GM21576 (cell line): Measurements from ENCODE around the gene NDRG2.

ENCODE experiments used
- ATAC-seq: cut with Tn5 transposase; IDR thresholded peaks from one replicate; pipeline ENCODE4 v1.9.1; 2021; ENCODE audit warnings: mild to moderate bottlenecking, moderate library complexity; ENCODE audit not compliant: unreplicated experiment

NDRG2 gene

DNA sequence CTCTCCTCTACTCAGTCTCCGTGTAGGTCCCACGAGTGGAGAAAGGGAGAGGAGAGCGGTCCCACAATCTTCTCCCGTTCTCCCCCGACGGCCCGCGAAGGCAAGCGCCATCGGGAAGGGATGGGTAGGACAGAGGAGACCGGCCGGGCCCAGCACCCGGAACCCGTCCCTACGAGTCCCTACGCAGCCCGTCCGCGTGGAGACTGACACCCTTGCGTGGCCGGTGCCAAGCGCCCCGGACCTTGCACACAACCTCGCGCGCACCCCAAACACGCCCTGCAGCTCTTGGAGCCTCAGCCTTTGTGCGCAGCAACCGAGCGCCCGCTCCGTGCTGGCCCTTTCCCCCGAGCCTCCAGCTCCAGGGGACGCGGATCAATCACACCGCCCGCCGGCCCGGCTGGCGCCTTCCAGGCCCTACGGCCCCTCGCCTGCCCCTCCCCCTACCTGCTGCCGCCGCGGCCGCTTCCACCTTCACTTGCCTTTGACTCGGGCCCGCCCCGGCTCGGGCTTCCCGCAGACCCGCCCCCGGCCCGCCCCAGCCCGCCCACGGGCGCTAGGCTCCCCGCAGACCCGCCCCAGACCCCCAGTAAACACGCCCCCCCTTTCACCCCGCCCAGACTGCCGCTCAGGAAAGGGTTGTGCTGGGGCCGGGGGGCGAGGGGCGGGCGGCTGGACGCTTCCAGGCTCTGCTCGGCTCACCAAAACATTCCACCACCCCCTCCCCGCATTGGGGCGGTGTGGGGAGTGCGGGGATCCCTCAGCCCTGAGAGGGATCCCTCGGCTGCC lies at the start of gene NDRG2:
Gene NDRG2, minus strand, starts transcription at position 477 of the 786 bp plus-strand sequence. CDS start 1,746 bp downstream, outside the sequence.
- ATAC-seq: no peak

- ATAC-seq: no peak
These were observed 49.1 kb upstream of the NDRG2 start for GRCh38 chr14:21073921-21074320.

DNA sequence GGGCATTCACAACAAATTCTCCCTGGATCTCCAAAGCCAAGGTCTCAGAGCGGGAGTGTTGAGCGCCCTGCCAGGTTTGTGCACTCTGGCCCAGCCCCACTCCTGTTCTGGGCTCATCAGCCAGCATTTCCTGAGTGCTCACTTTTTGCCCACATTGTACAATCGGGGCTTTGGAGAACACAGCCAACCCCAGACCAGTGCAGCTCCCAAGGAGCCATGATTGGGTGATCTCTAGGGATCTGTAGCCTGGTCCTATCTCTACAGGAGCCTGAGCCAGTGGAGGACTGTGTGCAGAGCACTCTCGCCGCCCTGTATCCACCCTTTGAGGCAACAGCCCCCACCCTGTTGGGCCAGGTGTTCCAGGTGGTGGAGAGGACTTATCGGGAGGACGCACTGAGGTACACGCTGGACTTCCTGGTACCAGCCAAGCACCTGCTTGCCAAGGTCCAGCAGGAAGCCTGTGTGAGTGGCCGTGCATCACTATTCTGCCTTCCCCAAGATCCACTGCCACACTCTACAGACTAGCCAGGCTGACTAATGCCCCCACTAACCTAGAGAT lies 48.0 kb upstream of the NDRG2 start:
- ATAC-seq: no peak

DNA sequence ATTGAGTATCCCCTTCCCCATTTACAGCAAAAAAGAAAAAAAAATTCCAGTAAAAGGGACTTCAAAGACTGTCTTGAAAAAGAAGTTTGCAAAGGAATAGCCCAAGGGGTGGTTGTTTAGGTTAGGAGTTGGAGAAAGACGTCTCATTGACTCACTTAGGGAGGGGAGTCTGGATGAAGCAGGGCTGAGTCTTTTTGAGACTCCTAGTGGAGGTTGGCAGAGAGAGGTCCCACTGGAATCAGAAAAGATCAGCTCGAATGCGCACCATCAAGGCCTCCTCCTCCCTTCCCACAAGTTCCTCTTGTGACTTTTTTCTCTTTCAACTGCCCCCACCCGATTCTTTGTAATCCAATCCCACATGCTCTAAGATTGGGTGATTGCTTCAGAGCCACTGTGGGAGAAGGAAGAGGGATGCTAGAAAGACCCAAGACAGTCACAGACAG lies 47.2 kb upstream of the NDRG2 start:
- ATAC-seq: no peak

DNA sequence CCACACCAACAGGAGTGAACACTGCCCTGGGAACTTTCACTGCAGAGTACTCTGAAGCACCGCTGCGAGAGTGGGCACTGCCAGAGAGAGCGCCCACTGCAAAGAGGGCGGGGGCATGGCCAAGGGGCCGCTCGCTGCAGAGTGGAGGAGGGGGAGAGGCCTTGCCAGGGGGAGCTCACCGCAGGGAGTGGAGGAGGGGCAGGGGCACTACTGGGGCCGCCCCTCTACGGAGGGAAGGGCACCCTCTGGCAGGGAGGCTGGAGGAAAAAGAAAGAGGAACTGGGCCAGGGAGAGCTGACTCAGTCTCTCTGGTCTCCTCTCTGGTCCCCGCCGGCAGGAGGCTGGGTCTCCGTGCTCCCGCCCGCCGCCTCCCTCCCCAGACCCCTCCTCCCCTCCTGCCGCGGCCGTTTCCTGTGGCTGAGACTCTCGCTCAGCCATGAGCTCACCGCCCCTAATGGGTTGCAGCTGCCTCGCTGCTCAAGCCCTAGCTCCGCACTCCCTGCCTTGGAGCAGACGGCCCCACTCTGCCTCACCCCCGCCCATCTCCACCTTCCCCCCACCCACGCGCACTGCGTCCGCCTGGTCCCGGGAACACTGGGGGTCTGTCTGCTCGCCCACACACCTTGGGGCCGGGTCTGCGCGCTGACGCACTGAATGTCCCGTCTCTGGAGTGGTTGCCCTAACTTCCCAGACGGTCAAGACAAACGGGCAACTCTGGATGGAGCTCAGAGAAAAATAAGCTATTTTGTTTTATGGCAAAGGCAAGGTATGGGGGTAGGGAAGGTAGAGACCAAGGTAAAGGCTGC lies 46.6 kb upstream of the NDRG2 start:
- ATAC-seq: peak; percentile 70

DNA sequence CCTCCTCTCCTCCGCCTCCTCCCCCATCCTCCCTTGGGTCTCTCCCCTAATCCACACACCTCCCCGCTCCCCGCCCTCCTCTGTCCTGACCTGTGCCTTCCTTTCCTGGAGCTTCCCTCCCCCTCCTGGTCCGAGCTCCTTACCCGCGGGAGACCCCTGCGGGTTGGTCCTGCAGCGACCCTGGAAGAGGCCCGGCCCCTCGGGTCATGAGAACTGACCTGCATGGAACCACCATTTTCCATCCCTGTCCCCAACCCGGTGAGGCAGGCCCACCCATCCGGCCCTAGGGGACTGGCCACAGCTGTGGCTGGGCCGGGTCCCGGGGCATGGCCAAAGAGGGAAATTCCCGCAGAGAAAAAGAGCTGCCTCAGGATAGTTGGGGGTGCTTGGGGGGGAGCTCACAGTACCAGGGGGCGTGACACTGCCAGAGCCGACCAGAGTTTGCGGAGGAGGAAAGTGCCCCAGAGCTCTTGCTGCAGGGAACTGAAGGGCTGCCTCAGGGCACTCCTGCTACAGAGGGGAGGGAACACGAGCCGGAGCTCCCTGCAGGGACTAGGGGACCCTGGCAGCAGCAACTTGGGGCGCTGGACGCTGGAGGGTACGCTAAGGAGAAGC lies 45.9 kb upstream of the NDRG2 start:
- ATAC-seq: peak; percentile 7

DNA sequence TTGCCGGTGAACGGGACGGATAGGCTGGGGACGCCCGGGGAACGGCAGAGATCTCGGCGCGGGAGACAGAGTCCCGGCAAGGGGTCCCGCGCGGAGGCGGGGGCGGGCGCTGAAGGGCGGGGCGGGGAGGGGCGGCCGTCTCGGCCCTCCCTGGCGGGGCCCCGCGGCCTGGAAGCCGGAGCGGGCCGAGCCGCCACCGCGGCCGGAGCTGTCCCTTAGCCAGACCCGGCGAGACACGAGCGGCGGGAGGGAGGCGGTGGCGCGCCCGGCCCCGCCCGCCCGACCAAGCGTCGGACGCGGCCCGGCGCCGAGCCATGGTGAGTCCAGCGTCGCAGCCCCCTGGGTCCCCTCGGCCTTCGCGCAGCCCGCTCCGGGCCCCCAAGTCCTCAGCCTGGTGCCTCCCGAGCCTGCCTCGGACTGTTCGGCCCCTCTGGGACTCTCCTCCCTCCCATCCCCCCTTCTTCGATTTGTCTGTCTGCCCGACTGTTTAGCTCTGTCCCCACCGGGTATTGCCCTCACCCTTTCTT lies 45.3 kb upstream of the NDRG2 start, which contains the start of gene ARHGEF40:
Gene ARHGEF40, plus strand, starts transcription at position 222 of the 527 bp plus-strand sequence. Its CDS starts 93 bp downstream, at position 315.
- ATAC-seq: no peak

GRCh38 chr14:21069388-21070082 lies 44.7 kb upstream of the NDRG2 start:
- no peak for ATAC-seq

DNA sequence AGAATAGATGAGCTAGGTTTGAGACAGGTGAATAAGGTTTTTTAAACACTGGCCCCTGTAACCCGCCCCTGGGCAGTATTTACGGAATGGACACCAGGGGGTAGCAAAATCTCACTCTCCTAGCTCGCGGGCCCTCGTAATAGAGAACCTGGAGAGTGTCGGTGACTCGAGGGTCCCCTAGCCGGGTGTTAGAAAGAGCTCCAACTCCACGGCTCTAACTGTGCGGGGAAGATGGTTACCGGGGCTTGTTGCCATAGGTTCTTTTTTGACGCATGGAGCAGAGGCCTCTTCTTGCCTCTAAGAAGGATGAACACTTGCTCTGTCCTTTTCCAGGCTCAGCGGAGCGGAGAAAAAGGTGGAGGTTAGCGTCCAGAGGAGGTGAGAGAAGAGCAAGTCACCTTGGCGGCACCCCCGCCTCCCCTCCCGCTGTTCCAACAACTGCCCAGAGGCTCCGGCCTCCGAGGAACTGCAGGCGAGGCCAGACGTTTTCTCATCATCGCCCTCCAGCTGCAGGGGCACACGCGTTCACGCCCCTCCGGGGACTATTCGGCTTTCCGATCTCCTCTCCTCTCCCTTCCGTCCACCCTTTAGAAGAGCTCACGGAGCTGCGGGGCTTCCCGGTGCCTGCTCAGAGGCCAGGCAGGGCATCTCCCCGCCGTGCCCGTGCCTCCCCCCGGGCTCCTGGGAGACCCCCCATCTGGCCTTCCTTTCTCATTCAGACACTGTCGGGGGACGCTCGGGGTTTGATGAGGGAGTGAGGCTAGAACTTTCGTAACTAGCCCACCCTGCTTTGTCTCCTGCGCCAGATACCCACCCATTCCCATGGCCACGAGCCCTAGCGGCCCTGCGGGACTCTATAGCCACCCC lies 43.9 kb upstream of the NDRG2 start:
- no peak for ATAC-seq

DNA sequence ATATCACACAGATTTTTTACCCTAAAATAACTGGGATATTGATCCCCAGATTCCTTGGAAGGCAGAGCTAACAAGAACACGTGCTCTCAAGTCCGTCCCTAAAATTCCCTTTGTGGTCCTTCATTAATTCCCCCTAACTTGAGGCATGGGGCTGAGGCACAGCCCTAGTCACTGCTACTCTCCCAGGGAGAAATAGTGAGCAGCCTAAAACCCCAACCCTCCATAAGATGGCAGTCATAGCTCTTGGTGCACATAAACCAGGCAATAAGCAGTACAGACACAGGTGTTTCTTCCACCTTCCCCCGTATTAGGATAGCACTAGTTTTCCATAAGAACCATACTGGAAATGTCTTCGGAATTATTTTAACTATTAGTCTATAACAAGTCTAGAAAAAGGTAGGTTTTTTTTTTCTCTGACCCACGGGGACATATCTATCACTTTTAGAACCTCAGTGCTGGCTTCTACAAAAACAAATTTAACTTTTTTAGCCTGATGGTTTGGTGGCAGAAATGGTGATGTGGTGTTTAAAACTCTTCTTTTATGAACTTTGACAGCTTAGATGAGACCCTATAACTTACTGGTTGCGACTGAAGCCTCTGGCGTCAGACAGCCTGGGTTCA lies 42.1 kb upstream of the NDRG2 start:
- no peak for ATAC-seq

GRCh38 chr14:21063479-21063878 lies 38.6 kb upstream of the NDRG2 start:
- ATAC-seq: no peak

DNA sequence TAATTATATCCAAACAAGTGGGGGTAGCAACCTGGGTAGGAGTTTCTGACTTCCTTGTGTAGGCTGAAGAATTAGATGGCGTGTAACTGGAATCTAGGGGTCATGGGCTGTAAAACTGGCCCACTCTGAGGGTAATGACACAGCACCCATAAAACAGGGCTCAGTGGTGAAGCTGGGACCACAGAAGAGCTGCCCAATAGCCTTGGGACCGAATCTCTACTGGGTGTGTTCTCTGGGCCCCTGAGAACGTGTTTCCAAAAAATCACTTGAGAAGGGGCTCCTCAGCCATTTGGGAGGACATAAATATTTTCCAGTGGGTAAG lies 36.4 kb upstream of the NDRG2 start:
- ATAC-seq: no peak

- no peak for ATAC-seq
These were observed 35.9 kb upstream of the NDRG2 start for GRCh38 chr14:21060614-21061346.

- no peak for ATAC-seq
These were observed 35.2 kb upstream of the NDRG2 start for GRCh38 chr14:21059842-21060613.

DNA sequence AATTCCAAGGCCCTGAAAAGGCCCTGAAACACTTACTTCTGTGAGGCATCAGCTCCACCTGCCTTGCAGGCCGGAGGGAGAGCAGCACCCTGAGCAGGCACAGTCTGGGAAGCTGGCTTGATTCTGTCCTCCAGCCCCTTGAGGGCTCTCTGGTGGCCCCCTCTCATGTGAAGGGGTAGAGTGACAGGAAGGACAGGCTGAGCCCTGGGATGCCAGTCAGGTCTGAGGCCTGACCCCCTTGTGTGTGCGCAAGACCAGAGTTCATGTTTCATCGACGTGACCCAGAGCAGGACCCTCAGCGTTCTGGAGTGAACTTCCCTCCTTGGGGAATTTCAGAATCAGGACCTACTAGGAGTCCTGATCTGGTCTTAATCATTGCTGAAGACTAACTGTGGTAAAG lies 34.0 kb upstream of the NDRG2 start:
- no peak for ATAC-seq

DNA sequence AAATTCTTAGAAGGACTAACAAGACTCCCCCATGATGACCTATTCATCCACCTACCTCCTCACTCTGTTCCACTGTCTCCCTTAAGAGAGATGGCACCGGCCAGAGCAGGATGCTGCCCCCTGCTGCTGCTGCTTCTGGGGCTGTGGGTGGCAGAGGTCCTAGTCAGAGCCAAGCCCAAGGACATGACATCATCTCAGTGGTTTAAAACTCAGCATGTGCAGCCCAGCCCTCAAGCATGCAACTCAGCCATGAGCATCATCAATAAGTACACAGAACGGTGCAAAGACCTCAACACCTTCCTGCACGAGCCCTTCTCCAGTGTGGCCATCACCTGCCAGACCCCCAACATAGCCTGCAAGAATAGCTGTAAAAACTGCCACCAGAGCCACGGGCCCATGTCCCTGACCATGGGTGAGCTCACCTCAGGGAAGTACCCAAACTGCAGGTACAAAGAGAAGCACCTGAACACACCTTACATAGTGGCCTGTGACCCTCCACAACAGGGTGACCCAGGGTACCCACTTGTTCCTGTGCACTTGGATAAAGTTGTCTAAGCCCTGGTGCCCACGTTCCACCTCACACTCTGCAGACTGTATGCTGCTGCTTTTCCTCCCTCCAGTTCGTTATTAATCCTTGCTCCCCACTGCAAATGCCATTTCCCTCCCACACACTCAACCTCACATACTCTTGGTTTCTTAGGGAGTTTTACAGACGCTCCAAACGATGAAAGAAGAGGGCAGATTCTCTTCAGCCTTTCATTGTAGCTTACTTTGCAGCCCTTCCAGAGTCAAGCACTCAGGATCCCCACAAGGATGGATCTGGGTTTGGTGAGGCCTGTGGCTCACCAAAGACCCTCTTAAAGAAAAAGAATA lies 33.2 kb upstream of the NDRG2 start, which contains the start of gene RNASE8:
Gene RNASE8, plus strand, starts transcription at position 20 of the 873 bp plus-strand sequence. Its CDS starts 71 bp downstream, at position 91.
- no peak for ATAC-seq
